Activated CD4-positive, alpha-beta T cell treated with anti-CD3 and anti-CD28 coated beads, Interleukin-2, amount 50 U/mL, for 1 hour (primary cell): ENCODE results near the gene PARD3B.
A peak's percentile ranks its signal among the peaks of the same experiment; 100 is the strongest.

Source experiments
- DNase-seq: peaks from one replicate; pipeline ENCODE4 v3.0.0-alpha.2; 2020

The PARD3B gene, protein sequence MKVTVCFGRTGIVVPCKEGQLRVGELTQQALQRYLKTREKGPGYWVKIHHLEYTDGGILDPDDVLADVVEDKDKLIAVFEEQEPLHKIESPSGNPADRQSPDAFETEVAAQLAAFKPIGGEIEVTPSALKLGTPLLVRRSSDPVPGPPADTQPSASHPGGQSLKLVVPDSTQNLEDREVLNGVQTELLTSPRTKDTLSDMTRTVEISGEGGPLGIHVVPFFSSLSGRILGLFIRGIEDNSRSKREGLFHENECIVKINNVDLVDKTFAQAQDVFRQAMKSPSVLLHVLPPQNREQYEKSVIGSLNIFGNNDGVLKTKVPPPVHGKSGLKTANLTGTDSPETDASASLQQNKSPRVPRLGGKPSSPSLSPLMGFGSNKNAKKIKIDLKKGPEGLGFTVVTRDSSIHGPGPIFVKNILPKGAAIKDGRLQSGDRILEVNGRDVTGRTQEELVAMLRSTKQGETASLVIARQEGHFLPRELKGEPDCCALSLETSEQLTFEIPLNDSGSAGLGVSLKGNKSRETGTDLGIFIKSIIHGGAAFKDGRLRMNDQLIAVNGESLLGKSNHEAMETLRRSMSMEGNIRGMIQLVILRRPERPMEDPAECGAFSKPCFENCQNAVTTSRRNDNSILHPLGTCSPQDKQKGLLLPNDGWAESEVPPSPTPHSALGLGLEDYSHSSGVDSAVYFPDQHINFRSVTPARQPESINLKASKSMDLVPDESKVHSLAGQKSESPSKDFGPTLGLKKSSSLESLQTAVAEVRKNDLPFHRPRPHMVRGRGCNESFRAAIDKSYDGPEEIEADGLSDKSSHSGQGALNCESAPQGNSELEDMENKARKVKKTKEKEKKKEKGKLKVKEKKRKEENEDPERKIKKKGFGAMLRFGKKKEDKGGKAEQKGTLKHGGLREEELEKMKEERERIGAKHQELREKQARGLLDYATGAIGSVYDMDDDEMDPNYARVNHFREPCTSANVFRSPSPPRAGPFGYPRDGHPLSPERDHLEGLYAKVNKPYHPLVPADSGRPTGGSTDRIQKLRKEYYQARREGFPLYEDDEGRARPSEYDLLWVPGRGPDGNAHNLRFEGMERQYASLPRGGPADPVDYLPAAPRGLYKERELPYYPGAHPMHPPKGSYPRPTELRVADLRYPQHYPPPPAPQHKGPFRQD (N-terminal part only)

DNA sequence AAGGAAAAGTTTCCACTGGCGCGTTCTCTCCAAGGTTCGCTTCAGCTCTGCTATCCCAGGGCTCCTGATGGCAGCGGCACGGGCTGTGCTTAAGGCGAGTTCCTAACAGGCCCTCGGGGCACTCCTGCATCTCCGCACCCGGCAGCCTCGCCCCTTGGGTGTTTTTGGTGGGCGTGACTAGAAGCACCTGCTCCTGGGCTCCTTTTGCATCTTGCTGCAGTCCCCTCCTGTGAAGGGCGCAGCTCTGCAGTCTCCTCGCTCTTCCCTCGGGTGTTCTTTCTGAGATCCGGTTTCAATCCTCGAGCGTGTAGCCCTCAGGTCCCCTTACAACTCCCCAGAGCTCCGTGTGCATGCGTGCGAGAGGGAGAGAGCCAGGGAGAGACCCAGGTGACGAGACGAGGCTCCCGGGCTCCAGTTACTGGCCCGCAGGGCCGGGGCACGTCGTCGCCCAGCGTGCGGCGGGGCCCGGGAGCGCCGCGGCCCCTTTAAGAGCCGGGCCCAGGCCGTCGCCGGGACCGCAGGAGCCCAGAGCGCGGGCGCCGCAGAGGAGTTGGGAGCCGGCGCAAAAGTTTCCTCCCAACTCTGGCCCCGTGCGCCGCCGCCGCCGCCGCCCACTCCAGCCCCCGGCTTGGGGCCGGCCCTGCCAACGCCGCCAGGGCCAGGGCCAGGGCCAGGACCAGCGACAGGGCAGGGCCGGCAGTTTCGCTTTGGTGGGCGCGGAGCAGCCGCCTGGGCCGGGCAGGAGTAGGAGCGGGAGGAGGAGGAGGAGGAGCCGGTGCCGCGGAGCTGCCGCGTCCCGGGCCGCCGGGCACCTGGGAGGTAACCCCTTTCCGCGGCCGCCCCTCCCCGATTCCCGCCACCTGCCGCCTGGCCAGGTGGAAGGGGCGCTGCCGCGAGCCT lies at the start of gene PARD3B:
TSS of gene PARD3B (plus strand) at position 515 of the 900 bp plus-strand sequence. CDS start 525 bp downstream, outside the sequence.
- DNase-seq: peak; percentile 3

DNA sequence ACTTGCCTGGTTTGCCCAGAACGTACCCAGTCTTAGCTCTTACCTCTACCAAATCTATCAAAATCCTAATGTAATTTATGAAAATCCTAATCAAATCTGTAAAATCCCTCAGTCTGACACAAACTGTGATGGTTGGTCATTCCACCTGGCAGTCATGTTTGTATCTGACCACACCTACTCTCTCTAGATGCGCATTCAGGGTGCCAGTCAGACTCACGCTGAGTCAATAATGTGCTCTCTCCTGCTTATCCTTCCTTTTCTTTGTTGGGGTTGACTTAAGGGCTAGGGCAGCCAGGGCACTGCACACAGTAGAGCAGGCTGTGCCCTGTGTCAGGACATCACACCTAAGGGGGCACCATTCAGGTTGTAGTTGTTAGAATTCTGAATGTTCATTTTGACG lies 48.5 kb upstream of the PARD3B start:
- DNase-seq: no peak

DNA sequence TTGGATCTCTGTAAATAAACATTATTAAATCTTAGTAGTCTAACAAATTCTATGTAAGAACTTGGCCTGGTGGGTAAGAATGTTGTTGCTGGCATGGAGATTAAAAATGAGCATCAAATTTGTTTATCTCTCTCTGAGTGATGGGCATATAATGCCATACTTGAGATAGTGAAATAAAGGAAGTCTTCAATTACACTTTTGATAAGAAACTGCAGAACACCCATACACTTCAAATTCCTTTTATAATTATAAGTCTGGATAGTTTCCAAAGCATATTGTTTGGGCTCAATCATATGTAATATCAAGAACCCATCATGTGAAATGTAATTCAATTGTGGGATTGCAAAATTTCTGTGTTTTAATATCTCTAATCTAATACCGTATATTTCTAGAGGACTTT lies 47.4 kb upstream of the PARD3B start:
- DNase-seq: no peak

DNA sequence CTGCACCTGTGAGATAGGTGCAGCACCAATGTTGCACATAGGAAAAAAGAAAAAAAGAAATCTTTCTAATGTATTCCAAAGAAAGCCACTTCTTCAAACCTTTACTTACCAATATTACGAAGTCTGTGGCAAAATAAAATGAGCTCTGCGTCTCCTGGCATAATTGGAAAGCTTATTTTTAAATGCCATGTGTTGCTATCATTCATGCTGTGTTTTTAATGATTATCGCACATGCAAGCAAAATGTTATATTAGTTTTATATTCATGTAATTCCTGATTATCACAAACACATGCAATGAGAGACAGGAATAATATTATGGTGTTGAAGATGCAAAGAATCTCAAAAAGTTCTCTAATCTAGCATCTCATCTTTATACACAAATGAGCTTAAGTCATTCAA lies 47.0 kb upstream of the PARD3B start:
- DNase-seq: no peak

DNA sequence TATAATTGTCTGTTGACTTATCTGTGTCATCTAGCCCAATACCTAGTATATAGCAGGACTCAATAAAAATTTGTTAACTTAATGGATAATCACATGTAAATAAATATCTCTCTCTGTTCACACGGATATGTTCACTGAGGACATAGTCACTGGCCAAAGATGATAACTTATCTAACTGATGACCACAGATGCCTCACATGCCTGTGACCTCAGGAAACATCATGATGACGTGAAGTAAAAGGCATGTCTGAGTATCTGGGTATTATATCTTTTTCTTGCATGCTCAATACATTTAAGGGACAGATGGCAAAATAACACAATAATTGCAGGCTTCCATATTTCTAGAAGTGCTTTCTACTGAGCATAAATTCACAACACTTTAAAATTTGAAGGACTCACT lies 41.4 kb upstream of the PARD3B start:
- no peak for DNase-seq

DNA sequence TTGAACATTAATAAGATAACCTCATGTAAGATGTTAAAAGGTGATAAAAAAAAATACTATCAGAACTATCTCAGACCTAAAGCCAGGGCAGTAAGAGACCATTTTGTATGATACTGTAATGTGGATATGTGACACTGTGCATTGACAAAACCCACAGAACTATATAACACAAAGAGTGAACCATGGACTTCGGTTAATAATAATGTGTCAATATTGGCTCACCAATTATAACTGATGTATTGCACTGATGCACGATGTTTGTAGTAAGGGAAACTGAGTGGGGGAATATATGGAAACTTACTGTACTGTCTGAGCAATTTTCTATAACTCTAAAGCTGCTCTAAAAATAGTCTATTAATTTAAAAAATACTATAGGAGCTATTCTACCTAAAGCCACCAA lies 40.7 kb upstream of the PARD3B start:
- DNase-seq: no peak

DNA sequence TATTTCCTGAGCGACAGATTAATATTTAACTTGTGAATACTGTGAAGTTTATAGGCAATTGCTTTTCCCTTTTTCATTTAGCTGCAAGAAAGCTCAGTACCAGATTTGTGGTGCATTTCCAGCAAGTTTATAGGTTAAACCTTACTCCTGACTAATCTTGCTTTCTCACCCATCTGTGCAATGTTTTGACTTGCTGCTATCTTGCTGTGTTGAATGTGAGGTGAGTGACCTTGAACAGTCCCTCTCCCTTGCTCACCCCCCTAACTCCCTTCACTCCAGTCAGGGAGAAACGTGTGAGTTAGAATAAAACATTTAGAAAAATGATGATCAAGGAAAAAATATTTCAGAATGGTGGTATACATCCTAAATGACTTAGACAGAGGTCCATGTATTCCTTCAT lies 39.8 kb upstream of the PARD3B start:
- no peak for DNase-seq

DNA sequence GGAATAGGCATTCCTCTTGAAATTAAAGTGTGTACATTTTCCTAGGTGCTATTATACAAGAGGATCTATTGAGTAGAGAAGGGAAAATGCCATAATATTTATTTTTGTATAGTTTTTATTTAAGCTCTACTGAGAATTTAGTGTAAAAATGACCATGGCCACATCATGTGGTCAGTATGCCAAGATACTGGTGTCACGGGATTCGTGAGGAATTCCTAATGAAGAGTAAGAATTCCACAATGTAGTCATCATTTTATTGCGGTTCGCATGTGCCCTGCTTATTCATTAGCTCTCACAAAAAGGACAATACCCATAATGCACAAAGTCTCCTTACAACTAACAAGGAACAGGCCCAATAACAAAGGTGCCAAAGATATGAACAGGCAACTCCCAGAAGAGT lies 39.3 kb upstream of the PARD3B start:
- DNase-seq: no peak

DNA sequence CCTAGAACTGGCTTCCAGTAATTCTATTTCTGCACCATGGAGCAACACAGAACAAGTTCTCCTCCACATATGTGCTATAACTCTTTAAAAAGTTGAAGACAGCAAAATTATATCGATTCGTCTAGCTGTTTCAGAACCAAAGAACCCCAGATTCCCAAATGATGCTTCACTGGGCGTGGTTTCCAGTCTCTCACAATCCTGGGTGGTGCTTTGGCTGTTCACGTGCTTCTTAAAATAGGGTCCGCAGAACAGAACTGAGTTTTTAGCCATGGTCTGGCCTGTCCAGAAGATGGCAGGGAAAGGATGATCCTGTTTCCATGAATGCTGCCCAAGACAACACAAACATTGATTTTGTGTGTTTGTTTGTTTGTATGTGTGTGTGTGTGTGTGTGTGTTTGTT lies 37.6 kb upstream of the PARD3B start:
- no peak for DNase-seq

DNA sequence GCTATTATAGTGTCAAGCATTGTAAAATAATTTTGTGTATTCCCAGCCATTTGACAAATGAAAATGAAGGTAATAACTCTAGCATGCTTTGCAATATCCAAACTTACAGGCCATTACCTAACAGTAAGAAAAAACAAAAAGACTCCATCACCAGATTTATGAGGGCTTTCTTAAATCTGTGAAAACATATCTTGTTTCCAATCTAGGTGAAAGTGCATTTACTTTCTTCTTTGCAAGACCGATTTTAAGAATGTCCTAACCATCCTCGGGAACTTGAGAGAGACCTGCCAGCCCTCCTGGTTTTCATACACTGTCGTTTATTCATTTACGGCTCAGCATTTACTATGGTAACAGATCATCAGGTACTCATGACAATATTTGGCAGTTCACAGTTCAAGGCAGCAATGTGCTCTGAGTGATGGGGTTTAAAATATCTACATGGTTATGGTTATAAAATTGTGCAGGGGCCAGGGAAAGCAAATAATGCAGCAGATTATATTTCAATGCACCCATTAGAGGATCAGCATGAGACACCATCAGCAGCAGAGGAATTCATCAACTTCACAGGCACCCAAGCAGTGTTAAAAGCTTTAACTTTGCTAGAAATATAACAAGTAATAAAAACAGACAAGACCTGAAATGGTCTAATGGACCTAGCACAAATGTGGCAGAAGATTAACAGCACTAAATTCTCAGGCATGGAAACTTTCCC lies 34.4 kb upstream of the PARD3B start:
- DNase-seq: no peak

DNA sequence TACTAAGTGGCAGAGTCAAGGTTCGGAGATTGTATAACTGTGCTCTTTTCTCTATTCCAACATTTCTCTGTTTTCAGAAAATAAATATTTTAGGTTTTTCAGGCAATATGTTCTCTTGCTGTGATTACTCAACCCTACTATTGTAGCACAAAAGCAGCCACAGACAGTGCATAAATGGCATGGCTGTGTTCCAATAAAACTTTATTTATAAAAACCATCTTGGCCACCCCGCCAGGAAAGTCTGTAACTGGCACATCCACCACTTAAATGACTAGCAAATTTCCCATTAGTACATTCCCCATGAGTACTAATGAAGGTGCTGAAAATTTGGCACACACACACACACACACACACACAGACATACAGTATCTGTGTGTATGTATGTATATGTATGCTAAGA lies 30.8 kb upstream of the PARD3B start:
- DNase-seq: no peak

DNA sequence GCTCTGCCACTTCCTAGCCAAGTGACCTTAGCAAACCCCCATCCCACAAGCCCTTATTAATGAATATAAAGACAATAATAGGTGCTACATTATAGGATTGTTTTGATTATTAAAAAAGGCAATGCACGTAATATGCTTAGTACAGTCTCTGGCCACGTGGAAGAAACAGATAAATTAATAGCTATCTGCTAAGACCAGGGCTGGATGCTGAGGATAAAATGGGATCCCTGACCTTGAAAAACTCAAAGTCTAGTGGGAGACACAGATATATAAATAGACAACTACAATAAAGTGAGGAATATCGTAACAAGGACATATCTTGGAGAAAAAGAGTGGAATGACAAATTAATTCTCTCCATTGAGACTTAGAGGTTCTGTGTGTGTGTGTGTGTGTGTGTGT lies 29.9 kb upstream of the PARD3B start:
- no peak for DNase-seq

DNA sequence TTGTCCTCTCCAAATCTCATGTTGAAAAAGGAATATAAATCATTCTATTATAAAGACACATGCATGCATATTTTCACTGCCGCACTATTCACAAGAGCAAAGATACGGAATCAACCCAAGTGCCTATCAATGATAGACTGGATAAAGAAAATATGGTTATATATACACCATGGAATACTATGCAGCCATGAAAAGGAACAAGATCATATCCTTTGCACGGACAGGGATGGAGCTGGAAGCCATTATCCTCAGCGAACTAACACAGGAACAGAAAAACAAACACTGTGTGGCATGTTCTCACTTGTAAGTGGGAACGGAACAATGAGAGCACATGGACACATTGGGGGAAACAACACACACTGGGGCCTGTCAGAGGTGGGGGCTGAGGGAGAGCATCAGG lies 28.1 kb upstream of the PARD3B start:
- no peak for DNase-seq

DNA sequence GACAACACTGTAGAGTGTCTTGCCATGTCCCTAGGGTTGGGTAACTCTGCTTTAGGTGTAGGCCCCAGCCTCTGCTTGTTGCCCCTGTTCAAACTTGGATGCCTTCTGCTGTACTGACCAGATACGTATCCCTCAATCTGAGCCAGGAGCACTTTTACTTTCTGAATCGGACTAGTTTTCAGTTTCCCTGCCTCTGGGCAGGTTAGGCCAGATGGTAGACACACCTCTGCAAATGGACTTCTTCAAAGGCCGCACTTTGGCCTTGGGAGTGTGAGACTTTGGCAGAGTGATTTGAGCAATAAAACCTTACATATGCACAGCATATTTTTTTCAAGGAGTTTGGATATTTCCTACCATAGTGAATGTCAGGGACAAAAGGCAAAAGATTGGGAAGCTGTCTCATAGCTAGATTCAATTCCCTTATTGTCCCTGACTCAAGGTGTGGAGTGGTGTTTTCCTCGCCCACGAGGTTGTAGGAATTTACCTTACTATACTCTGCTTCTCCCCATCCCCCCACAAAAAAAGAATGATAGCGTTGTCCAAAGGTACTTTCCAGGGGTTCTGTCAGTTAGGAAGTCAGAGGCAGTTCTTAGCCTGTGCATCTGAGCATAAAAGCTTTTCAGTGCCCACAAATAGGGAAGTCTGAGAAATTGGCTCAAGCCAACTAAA lies 15.3 kb upstream of the PARD3B start:
- DNase-seq: no peak

DNA sequence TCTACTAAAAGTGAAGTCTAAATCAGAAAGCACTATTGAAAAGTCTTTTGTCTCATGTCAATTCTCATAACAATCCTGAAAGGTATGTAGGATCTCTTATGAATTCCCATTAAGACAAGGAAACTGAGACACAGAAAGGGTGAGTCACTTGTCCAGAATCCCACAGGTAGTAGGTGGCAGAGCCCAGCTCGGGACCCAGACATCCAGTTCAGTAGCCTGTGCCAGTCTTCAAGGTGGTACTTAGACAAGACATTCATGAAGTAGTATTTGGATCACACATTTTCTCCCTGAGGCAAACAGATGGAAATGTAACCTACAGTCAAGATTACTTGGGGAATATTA lies 14.8 kb upstream of the PARD3B start:
- DNase-seq: no peak

DNA sequence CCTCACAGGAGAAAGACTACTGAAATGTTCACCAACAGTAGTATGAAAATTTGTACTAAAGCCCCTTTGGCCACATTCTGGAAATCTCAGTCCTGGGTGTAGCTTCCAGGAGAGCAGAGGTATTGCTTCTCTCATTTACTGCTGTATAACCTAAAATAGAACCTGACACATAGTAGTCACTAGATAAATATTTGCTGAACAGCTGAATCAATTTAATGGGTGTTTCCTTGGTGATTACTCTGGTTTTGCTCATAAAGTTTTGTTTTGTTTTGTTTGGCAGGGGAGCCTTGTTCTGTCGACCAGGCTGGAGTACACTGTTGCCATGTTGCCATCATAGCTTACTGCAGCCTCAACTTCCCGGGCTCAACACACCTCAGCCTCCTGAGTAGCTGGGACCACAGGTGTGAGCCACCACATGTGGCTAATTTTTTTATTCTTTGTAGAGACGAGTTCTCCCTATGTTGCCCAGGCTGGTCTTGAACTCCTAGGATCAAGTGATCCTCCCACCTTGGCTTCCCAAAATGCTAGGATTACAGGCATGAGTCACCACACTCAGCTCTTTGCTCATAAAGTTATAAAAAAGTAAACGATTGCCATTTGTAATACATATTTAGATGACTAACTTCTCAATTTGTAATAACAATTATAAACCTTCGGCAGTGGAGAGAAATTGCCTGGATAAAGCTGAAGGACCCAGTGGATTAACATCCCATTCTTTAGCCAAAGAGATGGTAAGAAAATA lies 11.5 kb upstream of the PARD3B start:
- DNase-seq: no peak

DNA sequence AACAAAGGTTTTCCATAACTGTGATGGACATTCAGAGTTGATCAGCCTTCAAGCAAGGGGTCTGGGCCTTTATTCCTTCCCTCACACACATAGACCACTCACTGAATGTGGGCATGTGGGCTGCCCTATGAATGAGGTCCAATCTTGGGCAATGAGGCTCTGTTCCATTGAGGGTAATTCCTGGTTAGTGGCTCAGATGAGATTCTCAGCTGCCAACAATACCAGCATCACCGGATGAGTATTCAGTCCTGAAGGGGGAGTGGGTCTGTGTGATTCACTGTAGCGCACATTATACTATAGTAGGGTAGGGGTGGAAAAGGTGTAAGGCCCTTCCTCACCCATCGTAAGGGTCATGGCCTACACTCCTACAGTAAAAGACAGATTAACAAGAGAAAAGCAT lies 9.9 kb upstream of the PARD3B start:
- DNase-seq: no peak

DNA sequence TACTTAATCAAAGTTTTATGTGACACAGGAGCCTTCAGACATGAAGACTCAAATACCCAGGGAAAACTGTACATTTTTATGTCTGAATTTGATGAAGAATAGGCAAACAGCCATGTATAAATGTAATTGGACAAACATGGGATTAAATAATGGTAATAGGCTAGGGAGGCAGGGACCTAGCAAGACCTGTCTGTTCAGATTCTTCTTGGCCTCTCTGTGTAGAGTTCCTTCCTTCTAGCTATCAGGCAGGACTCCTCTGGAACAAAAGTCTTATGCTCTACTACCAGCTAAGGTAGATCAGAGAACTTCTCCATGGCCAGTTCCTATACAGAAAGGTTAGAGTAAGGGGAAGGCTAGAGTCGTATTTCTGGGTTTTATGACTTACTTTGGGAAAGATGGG lies 9.5 kb upstream of the PARD3B start:
- no peak for DNase-seq

DNA sequence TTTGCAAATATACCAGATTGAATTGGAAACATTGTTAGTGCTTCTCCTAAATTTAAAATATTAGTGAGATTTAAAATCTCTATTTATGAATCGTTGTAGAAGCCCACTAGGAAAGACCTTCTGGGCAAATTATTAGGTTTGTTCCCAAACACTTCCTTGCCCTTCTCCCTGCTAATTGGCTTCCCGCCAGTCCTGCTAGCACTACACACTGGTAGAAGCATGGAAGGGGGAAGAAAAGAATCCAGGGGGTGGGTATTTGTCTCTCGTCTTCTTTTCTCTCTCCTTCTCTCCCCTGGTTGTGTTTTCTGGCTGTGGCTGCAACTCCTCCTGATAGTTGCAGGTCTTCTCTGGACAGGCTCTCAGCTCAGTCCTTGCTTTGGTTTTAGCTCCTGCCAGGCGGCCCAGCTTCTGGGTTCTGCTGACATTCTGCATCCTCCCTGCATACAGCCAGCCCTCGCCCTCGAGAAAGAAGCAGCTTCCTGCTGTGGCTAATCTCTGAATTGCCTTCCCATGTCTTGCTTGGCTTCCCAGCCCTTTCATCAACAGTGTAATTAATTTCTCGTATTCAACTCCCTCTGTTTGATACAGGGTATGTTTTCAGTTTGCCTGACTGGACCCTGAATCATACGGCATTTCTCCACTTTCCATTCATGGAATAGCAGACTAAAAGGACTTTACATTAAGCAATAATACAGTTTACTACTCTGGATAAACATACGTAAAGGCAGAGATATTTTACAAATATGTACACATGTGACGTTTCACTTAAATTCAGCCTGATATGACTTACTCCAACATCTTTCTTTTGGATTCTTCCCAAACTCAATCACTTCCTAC lies 6.9 kb upstream of the PARD3B start:
- no peak for DNase-seq

DNA sequence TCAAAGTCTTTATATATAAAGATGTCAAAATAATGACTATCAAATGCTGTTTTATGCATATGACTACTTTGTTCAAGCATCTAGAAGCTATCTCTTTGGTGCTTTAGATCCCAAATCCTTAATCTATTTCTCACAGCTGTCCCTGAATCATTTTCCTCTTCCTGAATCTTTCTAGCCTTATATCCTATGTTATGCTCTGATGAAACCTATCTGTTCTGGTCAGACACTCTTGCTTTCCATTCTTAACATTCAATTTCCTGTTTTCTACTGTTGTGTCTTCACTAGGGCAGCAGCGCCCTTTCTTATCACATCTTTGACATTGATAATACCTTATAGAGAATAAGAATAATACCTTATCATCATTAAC lies 6.3 kb upstream of the PARD3B start:
- DNase-seq: no peak
